Aorta (tissue), 5 donors: ENCODE measurements around the gene LRFN2. TPM values are rescaled to one million over a fixed set of nuclear protein-coding genes. Genes with fewer than 3 reads are reported as not detected.

Experiments
- ATAC-seq: fragments of 200-7000 bp; cut with Tn5 transposase; one replicate; pipeline ENCODE4 v1.9.1; 2022; ENCODE audit warnings: moderate library complexity; ENCODE audit not compliant: low FRiP score
- DNase-seq, 2 donors: peaks; one replicate each; pipeline ENCODE4 v3.0.0-alpha.2; 2020
- H3K27ac ChIP-seq, 2 donors: one replicate each; pipeline ENCODE4 v1.5.1; 2013; ENCODE audit warnings: low read length in 2 of 2, mild to moderate bottlenecking in 2 of 2, moderate library complexity in 2 of 2, control low read depth in 1 of 2, inconsistent platforms in 1 of 2, low read depth in 1 of 2
- H3K27me3 ChIP-seq, 2 donors: one replicate each; pipeline ENCODE4 v1.6.1; 2013; ENCODE audit warnings: control low read depth in 1 of 2, low read length in 1 of 2, mild to moderate bottlenecking in 1 of 2, moderate library complexity in 1 of 2; ENCODE audit not compliant: insufficient read depth in 2 of 2, control insufficient read depth in 1 of 2
- H3K36me3 ChIP-seq, 2 donors: one replicate each; pipeline ENCODE4 v1.6.1; 2013; ENCODE audit warnings: control low read depth in 1 of 2, low read length in 1 of 2, mild to moderate bottlenecking in 1 of 2; ENCODE audit not compliant: insufficient read depth in 2 of 2, control insufficient read depth in 1 of 2
- H3K4me1 ChIP-seq, 2 donors: one replicate each; pipeline ENCODE4 v1.6.1; 2013; ENCODE audit warnings: low read length in 2 of 2, control low read depth in 1 of 2, mild to moderate bottlenecking in 1 of 2, moderate library complexity in 1 of 2; ENCODE audit not compliant: insufficient read depth in 2 of 2, control insufficient read depth in 1 of 2
- H3K4me3 ChIP-seq, 2 donors: one replicate each; pipeline ENCODE4 v1.5.1; 2013; ENCODE audit warnings: low read length in 2 of 2, control low read depth in 1 of 2, mild to moderate bottlenecking in 1 of 2
- H3K9me3 ChIP-seq: one replicate; pipeline ENCODE4 v1.6.1; 2013; ENCODE audit warnings: mild to moderate bottlenecking, low read length; ENCODE audit not compliant: control insufficient read depth
- WGBS, 2 donors: extraction: QIAGEN DNeasy Blood & Tissue Kit; methylation state at CpG; one replicate each; pipeline ENCODE4 v1.1.7; 2013; 5-methylcytosine and 5-hydroxymethylcytosine counted together
- intact Hi-C, 2 donors: fragments of 100-400 bp; cut with DNase I; formaldehyde crosslinking; loops; one replicate each; pipeline versions ENCODE4 v1.14.2 to v1.15.0; 2022
- polyA plus RNA-seq, 2 donors: library from polyadenylated mRNA; stranded (reverse); fragments of 200-250 nt; gene quantifications; one replicate each; pipeline ENCODE4 v1.2.3, GENCODE V29; 2013
- total RNA-seq, 2 donors: library from RNA; stranded (reverse); fragmentation: NEBNext Ultra II Directional; extraction: Animal tissue kit (Norgen Biotek cat#: 25700); gene quantifications; one replicate each; pipeline ENCODE4 v1.2.1, GENCODE V29; 2021
- donor health status: healthy with polysubstance abuse.
- donor health status: Bipolar disorder and iron deficiency.
- donor health status: DM: no; HTN: no; CAD: no.
- donor health status: DM: no; HTN: no; CAD: no.
- donor health status: DM: yes; HTN: yes; CAD: no.

The LRFN2 gene
- total and polyA plus RNA-seq, 4 donors = not detected

- H3K27ac ChIP-seq = no peak overlapping the region
- H3K4me1 ChIP-seq = no peaks in the 10 kb centered on the region
- 54 to 57% methylated on average over 1 of the region's 1 CpG for WGBS, 2 donors
- no peak for ATAC-seq
- H3K27me3 ChIP-seq = peaks cover 0 to 4% of the 10 kb centered on the region in 2 donors
- H3K4me3 ChIP-seq = no peak overlapping the region
- DNase-seq = no peak
- peaks cover 1% of the 10 kb centered on the region for H3K9me3 ChIP-seq
- no peaks in the 10 kb centered on the region for H3K36me3 ChIP-seq
- intact Hi-C loops = no loop called here
These were observed 126.8 kb downstream of the LRFN2 start for GRCh38 chr6:40460380-40460779.

- intact Hi-C loops = no loop called here
- H3K9me3 ChIP-seq = peaks cover 2% of the 10 kb centered on the region
- ATAC-seq = no peak
- no peaks in the 10 kb centered on the region for H3K36me3 ChIP-seq
- DNase-seq = no peak
- no peak overlapping the region for H3K4me3 ChIP-seq
- WGBS, 2 donors = 83 to 84% methylated on average over 1 of the region's 1 CpG
- H3K27ac ChIP-seq = no peak overlapping the region
- H3K27me3 ChIP-seq = no peaks in the 10 kb centered on the region
- no peaks in the 10 kb centered on the region for H3K4me1 ChIP-seq
These were observed 129.9 kb downstream of the LRFN2 start for GRCh38 chr6:40457261-40457660.

- intact Hi-C loops = no loop called here
- Histone ChIP-seq H3K9me3 (peaks cover 2% of the 10 kb centered on the region), H3K36me3 (no peaks in the 10 kb centered on the region), H3K4me1 (no peaks in the 10 kb centered on the region), H3K4me3 (no peak overlapping the region), H3K27ac (no peak overlapping the region), H3K27me3 (no peaks in the 10 kb centered on the region)
- ATAC-seq (no peak), DNase-seq (no peak)
- WGBS, 2 donors = 76 to 82% methylated on average over 5 of the region's 5 CpGs
These were observed 130.7 kb downstream of the LRFN2 start for GRCh38 chr6:40456390-40457013.

GRCh38 chr6:40455686-40456389 is 131.3 kb downstream of the LRFN2 start:
- ATAC-seq = no peak
- WGBS, 2 donors = 82 to 90% methylated on average over 1 of the region's 1 CpG
- DNase-seq = no peak
- Histone ChIP-seq H3K4me3 (no peak overlapping the region), H3K27me3 (no peaks in the 10 kb centered on the region), H3K4me1 (no peaks in the 10 kb centered on the region), H3K36me3 (no peaks in the 10 kb centered on the region), H3K27ac (no peak overlapping the region), H3K9me3 (peaks cover 2% of the 10 kb centered on the region)
- intact Hi-C loops = no loop called here

GRCh38 chr6:40450483-40450882 is 136.7 kb downstream of the LRFN2 start:
- WGBS, 2 donors = 76 to 77% methylated on average over 4 of the region's 4 CpGs

GRCh38 chr6:40444811-40445210 is 142.4 kb downstream of the LRFN2 start:
- Histone ChIP-seq H3K27ac (no peak overlapping the region), H3K9me3 (no peaks in the 10 kb centered on the region)
- intact Hi-C loops = no loop called here

More at GRCh38 chr6:40450483-40450882, 136.7 kb downstream of the LRFN2 start:
- H3K36me3 ChIP-seq = no peaks in the 10 kb centered on the region
- H3K27me3 ChIP-seq = no peaks in the 10 kb centered on the region
- peaks cover 1% of the 10 kb centered on the region for H3K9me3 ChIP-seq
- no peaks in the 10 kb centered on the region for H3K4me1 ChIP-seq
- DNase-seq (no peak), ATAC-seq (no peak)
- no peak overlapping the region for H3K4me3 ChIP-seq
- intact Hi-C loops = no loop called here
- no peak overlapping the region for H3K27ac ChIP-seq

GRCh38 chr6:40444312-40444711 is 142.9 kb downstream of the LRFN2 start:
- no peaks in the 10 kb centered on the region for H3K9me3 ChIP-seq
- H3K4me3 ChIP-seq = no peak overlapping the region
- no peak for ATAC-seq
- H3K4me1 ChIP-seq = no peaks in the 10 kb centered on the region
- DNase-seq = no peak
- no peak overlapping the region for H3K27ac ChIP-seq
- intact Hi-C loops = no loop called here
- no peaks in the 10 kb centered on the region for H3K27me3 ChIP-seq
- H3K36me3 ChIP-seq = no peaks in the 10 kb centered on the region
- WGBS, 2 donors = 49 to 52% methylated on average over 3 of the region's 3 CpGs

More at GRCh38 chr6:40444811-40445210, 142.4 kb downstream of the LRFN2 start:
- Histone ChIP-seq H3K4me1 (no peaks in the 10 kb centered on the region), H3K4me3 (no peak overlapping the region), H3K36me3 (no peaks in the 10 kb centered on the region), H3K27me3 (no peaks in the 10 kb centered on the region)
- DNase-seq (no peak), ATAC-seq (no peak)
- 10 to 15% methylated on average over 1 of the region's 1 CpG for whole genome bisulfite sequencing, 2 donors

- 87 to 94% methylated on average over 2 of the region's 2 CpGs for WGBS, 2 donors
- no peak overlapping the region for H3K4me3 ChIP-seq
- no peaks in the 10 kb centered on the region for H3K9me3 ChIP-seq
- H3K27me3 ChIP-seq = no peaks in the 10 kb centered on the region
- intact Hi-C loops = no loop called here
- DNase-seq = no peak
- ATAC-seq = no peak
- no peaks in the 10 kb centered on the region for H3K4me1 ChIP-seq
- no peak overlapping the region for H3K27ac ChIP-seq
- no peaks in the 10 kb centered on the region for H3K36me3 ChIP-seq
These were observed 143.3 kb downstream of the LRFN2 start for GRCh38 chr6:40443842-40444241.

- intact Hi-C loops = no loop called here
- Histone ChIP-seq H3K27me3 (no peaks in the 10 kb centered on the region), H3K9me3 (no peaks in the 10 kb centered on the region), H3K27ac (no peak overlapping the region), H3K4me1 (no peaks in the 10 kb centered on the region), H3K4me3 (no peak overlapping the region), H3K36me3 (no peaks in the 10 kb centered on the region)
- WGBS, 2 donors = 93 to 96% methylated on average over 3 of the region's 3 CpGs
- DNase-seq (no peak), ATAC-seq (no peak)
These were observed 144.6 kb downstream of the LRFN2 start for GRCh38 chr6:40442591-40442990.
